Adipocyte (in vitro differentiated cells): ENCODE measurements around the gene RBP3.

Source experiments
- DNase-seq: peaks from one replicate; pipeline ENCODE4 v3.0.0-alpha.2; 2015; ENCODE audit warnings: low read depth
- H3K27me3 ChIP-seq: replicated peaks from 2 replicates; pipeline ENCODE4 v1.7.0; 2013; ENCODE audit warnings: mild to moderate bottlenecking, low read length, moderate library complexity; ENCODE audit not compliant: control insufficient read depth, insufficient read depth
- H3K36me3 ChIP-seq: 2 replicates; pipeline ENCODE4 v1.7.0; 2013; ENCODE audit warnings: low read length, mild to moderate bottlenecking, moderate library complexity; ENCODE audit not compliant: control insufficient read depth, insufficient read depth, severe bottlenecking
- H3K4me1 ChIP-seq: 2 replicates; pipeline ENCODE4 v1.7.0; 2013; ENCODE audit warnings: mild to moderate bottlenecking, low read length, moderate library complexity; ENCODE audit not compliant: control insufficient read depth, insufficient read depth
- H3K4me3 ChIP-seq: 2 replicates; pipeline ENCODE4 v1.7.0; 2013; ENCODE audit warnings: mild to moderate bottlenecking, low read length, moderate library complexity
- H3K9ac ChIP-seq: 2 replicates; pipeline ENCODE4 v1.7.0; 2013; ENCODE audit warnings: mild to moderate bottlenecking, low read length, moderate library complexity
- H3K9me3 ChIP-seq: 2 replicates; pipeline ENCODE4 v1.7.0; 2013; ENCODE audit warnings: mild to moderate bottlenecking, low read length, moderate library complexity; ENCODE audit not compliant: control insufficient read depth

Gene RBP3

GRCh38 chr10:47361293-47361692 is 13.1 kb downstream of the RBP3 start:
- Histone ChIP-seq H3K36me3 (no peaks in the 10 kb centered on the region), H3K9me3 (no peaks in the 10 kb centered on the region), H3K9ac (no peak overlapping the region), H3K4me1 (no peaks in the 10 kb centered on the region), H3K4me3 (no peak overlapping the region), H3K27me3 (peaks cover 32% of the 10 kb centered on the region)
- DNase-seq = peak; percentile 68

- no peak overlapping the region for H3K4me3 ChIP-seq
- DNase-seq = no peak
- H3K27me3 ChIP-seq = peaks cover 41% of the 10 kb centered on the region
- H3K9me3 ChIP-seq = no peaks in the 10 kb centered on the region
- H3K9ac ChIP-seq = no peak overlapping the region
- H3K36me3 ChIP-seq = no peaks in the 10 kb centered on the region
- H3K4me1 ChIP-seq = no peaks in the 10 kb centered on the region
These were observed 14.0 kb downstream of the RBP3 start for GRCh38 chr10:47362199-47362598.

DNA sequence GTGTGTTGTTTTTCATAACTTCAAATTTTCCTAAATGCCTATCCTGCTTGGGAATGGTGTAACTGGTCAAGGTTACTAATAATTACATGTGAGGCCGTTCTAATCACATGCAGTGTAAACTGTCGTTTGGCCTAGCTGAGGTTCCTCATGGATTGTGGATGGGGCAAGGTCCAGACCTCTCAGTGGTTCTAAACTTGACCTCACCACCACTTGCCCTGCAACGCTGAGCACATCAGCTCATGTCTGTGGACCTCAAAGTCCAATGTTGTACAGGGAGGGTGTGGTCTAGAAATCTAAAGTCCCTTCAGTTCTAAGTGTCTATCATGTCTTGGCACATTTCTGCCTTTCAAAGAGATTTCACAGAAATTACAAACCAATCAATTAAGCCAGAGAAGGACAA is 15.6 kb downstream of the RBP3 start:
- Histone ChIP-seq H3K4me1 (no peaks in the 10 kb centered on the region), H3K9ac (no peak overlapping the region), H3K27me3 (peaks cover 40% of the 10 kb centered on the region), H3K9me3 (no peaks in the 10 kb centered on the region), H3K4me3 (no peak overlapping the region), H3K36me3 (no peaks in the 10 kb centered on the region)
- no peak for DNase-seq

- Histone ChIP-seq H3K9ac (no peak overlapping the region), H3K9me3 (no peaks in the 10 kb centered on the region), H3K27me3 (peaks cover 35% of the 10 kb centered on the region), H3K4me1 (no peaks in the 10 kb centered on the region), H3K36me3 (no peaks in the 10 kb centered on the region), H3K4me3 (no peak overlapping the region)
- DNase-seq = no peak
These were observed 16.2 kb downstream of the RBP3 start for GRCh38 chr10:47364366-47364765.

DNA sequence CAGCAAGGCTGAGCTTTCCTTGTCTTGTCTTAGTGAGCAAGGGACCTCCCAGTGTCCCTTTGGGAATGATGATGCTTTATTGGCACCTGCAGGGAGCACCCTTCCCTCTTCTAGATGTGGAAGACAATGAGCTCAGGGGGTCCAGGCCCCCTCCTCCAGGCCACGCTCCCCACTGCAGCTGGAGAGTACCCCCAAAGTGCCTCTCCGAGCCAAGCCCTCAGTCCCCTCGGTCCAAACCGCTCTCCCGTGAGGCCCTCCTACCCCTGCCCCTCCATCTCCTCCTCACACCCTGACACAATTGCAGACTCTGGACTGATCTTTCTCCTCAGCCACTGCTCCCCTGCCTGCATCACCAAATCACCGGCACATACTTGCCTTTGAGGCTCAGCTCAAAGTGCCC is 16.7 kb downstream of the RBP3 start:
- no peak for DNase-seq
- H3K9ac ChIP-seq = no peak overlapping the region
- H3K9me3 ChIP-seq = no peaks in the 10 kb centered on the region
- H3K4me1 ChIP-seq = no peaks in the 10 kb centered on the region
- no peak overlapping the region for H3K4me3 ChIP-seq
- peaks cover 35% of the 10 kb centered on the region for H3K27me3 ChIP-seq
- H3K36me3 ChIP-seq = no peaks in the 10 kb centered on the region

GRCh38 chr10:47365431-47366180 is 17.4 kb downstream of the RBP3 start:
- no peak overlapping the region for H3K4me3 ChIP-seq
- no peaks in the 10 kb centered on the region for H3K9me3 ChIP-seq
- H3K9ac ChIP-seq = no peak overlapping the region
- H3K4me1 ChIP-seq = no peaks in the 10 kb centered on the region
- no peaks in the 10 kb centered on the region for H3K36me3 ChIP-seq
- DNase-seq = no peak
- H3K27me3 ChIP-seq = peaks cover 35% of the 10 kb centered on the region

DNA sequence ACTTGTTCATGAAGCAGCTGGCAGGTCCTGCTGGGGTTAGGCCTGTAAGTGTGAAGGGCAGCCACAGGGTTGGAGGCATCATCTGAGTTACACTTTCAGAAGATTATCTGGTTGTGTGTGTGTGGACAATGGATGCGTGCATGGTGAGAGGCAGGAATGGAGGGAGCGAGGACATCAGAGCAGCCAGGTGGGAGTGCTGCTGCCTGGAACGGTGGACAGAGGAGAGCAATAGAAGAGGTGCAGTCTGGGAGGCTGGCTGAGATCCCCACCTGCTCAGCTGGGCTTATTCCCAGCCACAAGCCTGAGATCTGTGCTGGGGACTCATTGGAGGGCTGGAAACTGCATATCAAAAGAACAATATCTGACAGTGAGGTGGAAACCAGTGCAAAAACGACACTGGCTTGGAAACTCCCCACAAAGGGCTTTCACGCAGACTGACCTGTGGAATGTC is 18.0 kb downstream of the RBP3 start:
- H3K9me3 ChIP-seq = no peaks in the 10 kb centered on the region
- peaks cover 35% of the 10 kb centered on the region for H3K27me3 ChIP-seq
- H3K4me3 ChIP-seq = no peak overlapping the region
- H3K36me3 ChIP-seq = no peaks in the 10 kb centered on the region
- H3K4me1 ChIP-seq = no peaks in the 10 kb centered on the region
- no peak overlapping the region for H3K9ac ChIP-seq
- DNase-seq = no peak

DNA sequence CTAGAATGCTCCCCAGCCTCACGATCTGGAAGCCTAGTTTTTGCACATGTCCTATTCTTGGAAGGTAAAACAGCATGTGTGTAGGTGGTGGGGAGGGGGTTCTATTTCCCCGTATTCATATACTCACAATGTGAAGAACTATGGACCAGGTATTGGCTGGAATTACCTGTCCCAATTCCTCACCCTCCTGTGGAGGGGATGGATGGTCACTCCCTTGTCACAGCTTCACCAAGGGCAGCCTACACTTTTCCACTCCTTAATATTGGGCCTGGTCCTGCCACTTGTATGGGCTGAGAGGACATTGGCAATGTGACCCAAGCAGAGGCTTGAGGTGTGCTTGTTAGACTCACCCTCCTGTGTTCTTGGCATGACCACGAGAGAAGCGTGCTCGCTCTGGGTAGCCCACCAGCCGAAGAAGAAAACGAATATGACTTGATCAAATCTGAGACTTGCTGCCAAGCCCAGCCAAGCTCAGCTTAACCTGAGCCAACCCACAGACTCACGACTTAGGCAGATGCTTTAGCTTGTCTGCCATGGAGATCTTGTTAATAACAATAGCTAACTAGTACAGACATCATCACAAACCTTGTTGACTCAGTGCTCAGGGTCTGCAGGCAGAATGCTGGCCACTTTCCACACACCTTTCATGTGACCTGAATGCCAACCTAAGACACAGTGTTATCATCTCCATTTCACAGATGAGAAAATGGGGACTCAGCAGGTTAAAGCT is 18.7 kb downstream of the RBP3 start:
- H3K4me1 ChIP-seq = no peaks in the 10 kb centered on the region
- DNase-seq = no peak
- H3K27me3 ChIP-seq = peaks cover 36% of the 10 kb centered on the region
- no peak overlapping the region for H3K9ac ChIP-seq
- no peak overlapping the region for H3K4me3 ChIP-seq
- no peaks in the 10 kb centered on the region for H3K36me3 ChIP-seq
- H3K9me3 ChIP-seq = no peaks in the 10 kb centered on the region

DNA sequence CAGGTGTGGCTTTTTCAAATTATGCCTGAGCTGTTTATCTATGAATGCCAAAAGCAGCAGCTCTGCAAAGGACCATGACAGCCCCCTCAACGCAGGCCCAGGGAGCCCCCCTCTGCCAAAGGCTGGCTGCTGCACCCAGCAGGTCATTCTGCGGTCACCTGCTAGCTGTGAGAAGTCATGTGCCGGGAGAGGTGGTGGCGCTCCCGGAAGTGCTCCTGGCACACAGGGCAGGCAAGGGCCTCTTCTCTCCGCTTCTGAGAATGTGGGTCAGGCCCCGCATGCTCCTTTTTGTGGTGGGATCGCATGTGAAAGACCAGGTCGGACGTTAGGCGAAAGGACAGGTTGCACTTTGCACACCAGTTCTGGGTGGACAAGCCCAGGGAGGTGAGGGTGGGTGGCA is 19.5 kb downstream of the RBP3 start:
- H3K9me3 ChIP-seq = no peaks in the 10 kb centered on the region
- H3K27me3 ChIP-seq = peaks cover 34% of the 10 kb centered on the region
- no peak overlapping the region for H3K9ac ChIP-seq
- no peak for DNase-seq
- no peak overlapping the region for H3K4me3 ChIP-seq
- H3K36me3 ChIP-seq = no peaks in the 10 kb centered on the region
- H3K4me1 ChIP-seq = no peaks in the 10 kb centered on the region

GRCh38 chr10:47368431-47369180 is 20.4 kb downstream of the RBP3 start:
- Histone ChIP-seq H3K9ac (no peak overlapping the region), H3K36me3 (no peaks in the 10 kb centered on the region), H3K9me3 (no peaks in the 10 kb centered on the region), H3K4me3 (no peak overlapping the region), H3K27me3 (peaks cover 36% of the 10 kb centered on the region), H3K4me1 (no peaks in the 10 kb centered on the region)
- DNase-seq = no peak

DNA sequence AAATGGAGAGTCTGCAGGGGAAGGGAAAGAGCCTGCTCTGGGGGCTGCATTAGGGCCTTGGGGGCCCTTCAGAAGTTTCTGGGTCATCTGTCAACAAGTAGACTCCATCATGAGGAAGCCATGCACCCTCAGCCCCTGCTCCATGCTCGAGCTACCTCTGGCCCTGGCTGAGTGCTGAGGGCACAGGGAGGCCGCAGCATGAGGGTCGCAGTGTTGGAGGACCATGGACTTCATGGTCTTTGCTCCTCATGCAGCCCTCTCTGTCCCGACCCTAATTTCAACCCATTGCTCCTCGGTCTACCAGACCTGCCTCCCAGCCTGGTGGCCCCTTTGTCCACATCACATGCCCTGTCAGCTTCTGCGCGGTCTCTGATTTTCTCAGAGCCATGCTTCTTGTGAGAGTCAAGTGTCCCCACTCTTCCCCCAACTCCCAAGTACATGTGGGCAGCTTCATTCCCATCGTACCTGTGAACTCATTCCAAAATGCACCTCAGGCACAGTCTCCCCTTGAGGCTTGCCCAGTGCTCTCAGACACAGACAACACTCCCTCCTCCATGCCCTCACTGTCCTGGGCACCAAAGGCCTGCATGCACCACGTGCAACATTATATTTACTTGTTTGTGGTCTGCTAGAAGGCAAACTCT is 21.2 kb downstream of the RBP3 start:
- Histone ChIP-seq H3K4me3 (no peak overlapping the region), H3K9me3 (no peaks in the 10 kb centered on the region), H3K27me3 (peaks cover 33% of the 10 kb centered on the region), H3K36me3 (no peaks in the 10 kb centered on the region), H3K4me1 (peaks cover 2% of the 10 kb centered on the region), H3K9ac (no peak overlapping the region)
- DNase-seq = no peak
